ENCODE measurements around the gene LIFR.

DNA sequence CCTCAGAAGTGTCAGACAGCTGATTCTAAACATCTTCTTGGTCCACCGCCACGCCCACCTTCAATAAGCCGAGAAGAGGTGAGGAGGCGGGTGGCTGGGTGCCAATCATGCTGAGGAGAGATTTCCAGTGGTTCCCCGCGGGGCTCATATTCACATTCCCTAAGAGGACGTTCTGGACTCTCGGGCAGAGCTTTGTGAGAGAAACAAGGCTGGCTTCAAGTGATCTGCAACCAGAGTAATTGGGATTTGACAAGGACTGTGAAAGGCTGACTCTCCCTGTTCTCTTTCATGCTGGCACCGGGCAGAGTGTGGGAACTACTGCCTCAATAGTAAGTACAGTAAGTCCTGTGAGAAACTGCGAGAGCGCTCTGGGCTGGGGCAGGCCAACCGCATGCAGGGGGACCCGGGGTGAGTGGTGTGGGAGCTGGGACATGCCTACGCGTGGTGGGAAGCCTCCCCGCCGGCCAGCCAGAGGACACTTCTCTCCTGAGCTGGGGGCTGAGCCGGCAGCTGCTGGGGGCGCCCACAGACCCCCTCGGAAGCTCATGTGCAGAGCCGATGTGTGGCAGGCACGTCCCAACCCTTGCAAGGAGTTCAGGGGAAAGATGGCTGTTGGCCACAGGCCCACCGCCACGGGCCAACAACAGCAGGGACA is 110.9 kb downstream of the LIFR start:
- TF ChIP-seq EZH2 (IDR thresholded peaks at IDR 0.05; ENCODE audit: borderline replicate concordance) = no peak
- TF ChIP-seq, protein P1, sequence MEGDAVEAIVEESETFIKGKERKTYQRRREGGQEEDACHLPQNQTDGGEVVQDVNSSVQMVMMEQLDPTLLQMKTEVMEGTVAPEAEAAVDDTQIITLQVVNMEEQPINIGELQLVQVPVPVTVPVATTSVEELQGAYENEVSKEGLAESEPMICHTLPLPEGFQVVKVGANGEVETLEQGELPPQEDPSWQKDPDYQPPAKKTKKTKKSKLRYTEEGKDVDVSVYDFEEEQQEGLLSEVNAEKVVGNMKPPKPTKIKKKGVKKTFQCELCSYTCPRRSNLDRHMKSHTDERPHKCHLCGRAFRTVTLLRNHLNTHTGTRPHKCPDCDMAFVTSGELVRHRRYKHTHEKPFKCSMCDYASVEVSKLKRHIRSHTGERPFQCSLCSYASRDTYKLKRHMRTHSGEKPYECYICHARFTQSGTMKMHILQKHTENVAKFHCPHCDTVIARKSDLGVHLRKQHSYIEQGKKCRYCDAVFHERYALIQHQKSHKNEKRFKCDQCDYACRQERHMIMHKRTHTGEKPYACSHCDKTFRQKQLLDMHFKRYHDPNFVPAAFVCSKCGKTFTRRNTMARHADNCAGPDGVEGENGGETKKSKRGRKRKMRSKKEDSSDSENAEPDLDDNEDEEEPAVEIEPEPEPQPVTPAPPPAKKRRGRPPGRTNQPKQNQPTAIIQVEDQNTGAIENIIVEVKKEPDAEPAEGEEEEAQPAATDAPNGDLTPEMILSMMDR (IDR thresholded peaks at IDR 0.05; ENCODE audit: poor library complexity) = no peak
- no peak for TF ChIP-seq EZH2phosphoT487 (IDR thresholded peaks at IDR 0.05; ENCODE audit: low read depth, severe bottlenecking, unreplicated experiment)

Measured in hepatocyte (in vitro differentiated cells).